DND-41 (cell line): ENCODE measurements around the gene JAM2.
"Not testable (repeated sequence)": the region's sequence is repeated elsewhere in the genome, so short reads cannot be mapped to it uniquely, and the experiment has no call there.

ENCODE experiments used
- ATAC-seq: fragments of 200-7000 bp; cut with Tn5 transposase; 3 replicates; pipeline ENCODE4 v1.9.1; 2021; ENCODE audit warnings: low read depth; ENCODE audit not compliant: insufficient read depth
- DNase-seq: peaks from one replicate; pipeline ENCODE4 v3.0.0-alpha.2; 2020
- H2AFZ ChIP-seq: 2 replicates; pipeline ENCODE4 v1.6.0; 2012; ENCODE audit warnings: low read depth, low read length
- H3K27ac ChIP-seq: 2 replicates; pipeline ENCODE4 v1.5.1; 2012; ENCODE audit warnings: low read length, inconsistent platforms
- H3K27me3 ChIP-seq: fragments of 200-600 bp; sonication (generic); 2 replicates; pipeline ENCODE4 v1.6.0; 2012; ENCODE audit warnings: low read length, mild to moderate bottlenecking, inconsistent platforms; ENCODE audit not compliant: insufficient read depth, poor library complexity
- H3K36me3 ChIP-seq: 2 replicates; pipeline ENCODE4 v1.5.1; 2012; ENCODE audit warnings: low read length, inconsistent platforms; ENCODE audit not compliant: insufficient read depth
- H3K4me1 ChIP-seq: 2 replicates; pipeline ENCODE4 v1.5.1; 2012; ENCODE audit warnings: mild to moderate bottlenecking, low read length; ENCODE audit not compliant: insufficient read depth
- H3K4me2 ChIP-seq: 2 replicates; pipeline ENCODE4 v1.6.0; 2012; ENCODE audit warnings: mild to moderate bottlenecking, moderate library complexity, low read length, inconsistent platforms; ENCODE audit not compliant: insufficient read depth
- H3K4me3 ChIP-seq, 2 experiments: fragments of 200-600 bp in 1 of 2; shearing (Covaris generic) in 1 of 2; 2 replicates each; pipeline ENCODE4 v1.5.1; 2012 to 2016; ENCODE audit warnings: inconsistent platforms in 2 of 2, low read length in 2 of 2, mild to moderate bottlenecking in 2 of 2, low read depth in 1 of 2, moderate library complexity in 1 of 2
- H3K79me2 ChIP-seq: 2 replicates; pipeline ENCODE4 v1.6.0; 2012; ENCODE audit warnings: low read length, inconsistent platforms; ENCODE audit not compliant: insufficient read depth
- H3K9ac ChIP-seq: 2 replicates; pipeline ENCODE4 v1.6.0; 2012; ENCODE audit warnings: low read depth, mild to moderate bottlenecking, inconsistent platforms, low read length, moderate library complexity
- H3K9me3 ChIP-seq: 2 replicates; pipeline ENCODE4 v1.5.1; 2012; ENCODE audit warnings: low read length, moderate library complexity, mild to moderate bottlenecking, inconsistent platforms; ENCODE audit not compliant: insufficient read depth, severe bottlenecking
- H4K20me1 ChIP-seq: 2 replicates; pipeline ENCODE4 v1.6.0; 2012; ENCODE audit warnings: low read length; ENCODE audit not compliant: insufficient read depth
- CTCF ChIP-seq: IDR thresholded peaks from 2 replicates; pipeline ENCODE4 v1.5.1; 2012; ENCODE audit warnings: borderline replicate concordance, low read length, moderate library complexity, mild to moderate bottlenecking; ENCODE audit not compliant: poor library complexity, severe bottlenecking; ENCODE audit errors: extremely low read depth
- EZH2 ChIP-seq: IDR thresholded peaks from 3 replicates; pipeline ENCODE4 v1.6.1; 2012; ENCODE audit warnings: borderline replicate concordance, low read depth, mild to moderate bottlenecking, moderate library complexity, low read length, inconsistent platforms; ENCODE audit not compliant: severe bottlenecking

The JAM2 gene

GRCh38 chr21:25619198-25619597 is 19.9 kb upstream of the JAM2 start:
- H3K9ac ChIP-seq, result no peak overlapping the region
- ATAC-seq, result no peak
- DNase-seq, result no peak
- H4K20me1 ChIP-seq, result no peaks in the 10 kb centered on the region
- no peaks in the 10 kb centered on the region for H3K4me1 ChIP-seq
- no peak overlapping the region for H3K4me3 ChIP-seq
- no peak overlapping the region for H2AFZ ChIP-seq
- H3K79me2 ChIP-seq, result no peaks in the 10 kb centered on the region
- H3K36me3 ChIP-seq, result no peaks in the 10 kb centered on the region
- H3K9me3 ChIP-seq, result no peaks in the 10 kb centered on the region
- TF ChIP-seq EZH2 (no peak), CTCF (no peak)
- no peaks in the 10 kb centered on the region for H3K27me3 ChIP-seq
- no peak overlapping the region for H3K27ac ChIP-seq
- no peak overlapping the region for H3K4me2 ChIP-seq

GRCh38 chr21:25624511-25624910 is 14.5 kb upstream of the JAM2 start:
- DNase-seq, result no peak
- Histone ChIP-seq H3K79me2 (no peaks in the 10 kb centered on the region), H3K9ac (no peak overlapping the region), H4K20me1 (no peaks in the 10 kb centered on the region), H3K4me2 (no peak overlapping the region), H3K27ac (no peak overlapping the region), H3K27me3 (no peaks in the 10 kb centered on the region), H2AFZ (no peak overlapping the region), H3K4me3 (no peak overlapping the region), H3K9me3 (no peaks in the 10 kb centered on the region), H3K36me3 (no peaks in the 10 kb centered on the region), H3K4me1 (no peaks in the 10 kb centered on the region)
- TF ChIP-seq CTCF (no peak), EZH2 (no peak)
- no peak for ATAC-seq

- H3K4me1 ChIP-seq, result no peaks in the 10 kb centered on the region
- no peak overlapping the region for H2AFZ ChIP-seq
- no peaks in the 10 kb centered on the region for H4K20me1 ChIP-seq
- no peaks in the 10 kb centered on the region for H3K9me3 ChIP-seq
- no peaks in the 10 kb centered on the region for H3K36me3 ChIP-seq
- no peak overlapping the region for H3K27ac ChIP-seq
- no peak overlapping the region for H3K4me2 ChIP-seq
- H3K4me3 ChIP-seq, result no peak overlapping the region
- no peak for ATAC-seq
- TF ChIP-seq CTCF (no peak), EZH2 (no peak)
- no peaks in the 10 kb centered on the region for H3K79me2 ChIP-seq
- DNase-seq, result no peak
- no peaks in the 10 kb centered on the region for H3K27me3 ChIP-seq
- H3K9ac ChIP-seq, result no peak overlapping the region
Observed at GRCh38 chr21:25625036-25625435, 14.0 kb upstream of the JAM2 start.

GRCh38 chr21:25625776-25626555 is 13.1 kb upstream of the JAM2 start:
- not testable (repeated sequence) for H3K27me3 ChIP-seq, H3K4me2 ChIP-seq, ATAC-seq, DNase-seq, H3K36me3 ChIP-seq, H3K27ac ChIP-seq, H3K4me3 ChIP-seq, H3K4me1 ChIP-seq, H3K9me3 ChIP-seq, H2AFZ ChIP-seq, H3K79me2 ChIP-seq, H3K9ac ChIP-seq, H4K20me1 ChIP-seq
